Measurements from ENCODE around the gene ZBTB46.

DNA sequence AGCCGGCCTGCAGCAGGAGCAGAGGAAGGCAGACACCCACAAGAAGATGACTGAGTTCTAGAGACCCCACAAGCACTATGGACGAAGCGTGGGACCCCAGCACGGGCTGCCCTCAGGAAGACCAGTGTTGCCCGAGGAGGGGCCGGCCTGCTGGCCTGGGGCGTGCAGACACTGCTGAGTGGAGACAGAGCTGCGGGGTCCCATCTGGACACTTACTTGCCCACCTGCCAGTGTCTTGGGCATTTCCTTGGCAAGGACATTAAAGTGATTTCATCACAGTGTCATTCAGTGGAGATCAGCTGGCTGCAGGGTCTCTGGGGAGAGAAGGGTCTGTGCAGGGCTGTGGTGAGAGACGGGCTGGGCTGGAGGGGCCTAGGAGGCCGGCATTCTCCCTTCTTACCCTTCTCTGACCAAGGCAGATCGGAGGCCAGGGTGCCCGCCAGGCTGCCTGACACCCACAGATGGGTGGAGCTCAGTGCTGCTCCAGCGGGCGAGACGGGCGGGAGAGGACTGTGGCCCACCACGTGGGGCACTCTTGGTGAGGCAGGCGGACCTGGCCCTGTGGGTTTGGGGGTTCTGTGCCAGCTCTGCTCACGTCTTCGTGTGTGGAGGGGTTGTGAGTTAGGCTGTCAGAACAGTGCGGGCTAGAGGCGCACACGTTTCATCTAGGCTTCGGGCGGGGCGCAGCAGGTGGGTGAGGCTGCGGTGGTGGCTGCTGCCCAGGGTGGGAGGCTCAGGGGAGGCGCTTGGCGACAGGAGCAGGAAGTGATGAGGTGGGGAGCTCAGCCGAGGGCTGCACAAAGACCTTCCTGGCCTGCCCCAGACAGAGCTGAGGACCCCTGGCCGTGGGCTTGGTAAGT is 95.0 kb downstream of the ZBTB46 start, which contains the start of gene LIME1:
- TF ChIP-seq, protein P1, sequence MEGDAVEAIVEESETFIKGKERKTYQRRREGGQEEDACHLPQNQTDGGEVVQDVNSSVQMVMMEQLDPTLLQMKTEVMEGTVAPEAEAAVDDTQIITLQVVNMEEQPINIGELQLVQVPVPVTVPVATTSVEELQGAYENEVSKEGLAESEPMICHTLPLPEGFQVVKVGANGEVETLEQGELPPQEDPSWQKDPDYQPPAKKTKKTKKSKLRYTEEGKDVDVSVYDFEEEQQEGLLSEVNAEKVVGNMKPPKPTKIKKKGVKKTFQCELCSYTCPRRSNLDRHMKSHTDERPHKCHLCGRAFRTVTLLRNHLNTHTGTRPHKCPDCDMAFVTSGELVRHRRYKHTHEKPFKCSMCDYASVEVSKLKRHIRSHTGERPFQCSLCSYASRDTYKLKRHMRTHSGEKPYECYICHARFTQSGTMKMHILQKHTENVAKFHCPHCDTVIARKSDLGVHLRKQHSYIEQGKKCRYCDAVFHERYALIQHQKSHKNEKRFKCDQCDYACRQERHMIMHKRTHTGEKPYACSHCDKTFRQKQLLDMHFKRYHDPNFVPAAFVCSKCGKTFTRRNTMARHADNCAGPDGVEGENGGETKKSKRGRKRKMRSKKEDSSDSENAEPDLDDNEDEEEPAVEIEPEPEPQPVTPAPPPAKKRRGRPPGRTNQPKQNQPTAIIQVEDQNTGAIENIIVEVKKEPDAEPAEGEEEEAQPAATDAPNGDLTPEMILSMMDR (IDR thresholded peaks at IDR 0.05), result no peak
- no peak for TF ChIP-seq ZFX (IDR thresholded peaks at IDR 0.05; ENCODE audit: borderline replicate concordance)

Data from 22Rv1 (cell line).